ENCODE measurements around the gene ERMAP. TPM values are rescaled to one million over a fixed set of nuclear protein-coding genes. Genes with fewer than 3 reads are reported as not detected.

The ERMAP gene
- total and polyA plus RNA-seq, 9 of the 15 experiments (the other 6 are each of a cell fraction or from before 2014, with no cell fraction given), result 8.0 to 31.4 (median 22.5) TPM

- Histone ChIP-seq H3K27me3 (ENCODE audit: control insufficient read depth in 2 of 2, insufficient read depth in 2 of 2, low read length in 2 of 2) (no peaks in the 10 kb centered on the region), H3K27ac (ENCODE audit: extremely low read depth, low read depth, low read length) (no peak overlapping the region), H3K4me1 (replicated peaks in 1 of 2; ENCODE audit: control insufficient read depth in 2 of 2, insufficient read depth in 2 of 2, low read length in 2 of 2) (peaks cover 0 to 11% of the 10 kb centered on the region in 2 experiments; a peak in 3 of 5 replicates), H3K79me2 (ENCODE audit: control insufficient read depth, insufficient read depth, low read length) (no peaks in the 10 kb centered on the region), H3K9me1 (ENCODE audit: control insufficient read depth, insufficient read depth, low read length) (no peaks in the 10 kb centered on the region), H3K4me3 (no peak overlapping the region), H3K36me3 (ENCODE audit: control insufficient read depth, insufficient read depth, low read length) (peaks cover 71% of the 10 kb centered on the region), H3K4me2 (ENCODE audit: insufficient read depth, low read length) (no peak overlapping the region), H3K9ac (ENCODE audit: insufficient read depth in 1 of 2, low read depth in 2 of 2, low read length in 2 of 2) (no peak overlapping the region), H3K9me3 (replicated peaks; ENCODE audit: control insufficient read depth, insufficient read depth, low read depth, low read length) (no peaks in the 10 kb centered on the region), H4K20me1 (replicated peaks; ENCODE audit: control insufficient read depth, insufficient read depth, low read length) (no peaks in the 10 kb centered on the region), H2AFZ (ENCODE audit: low read depth, low read length) (no peak overlapping the region)
- 92% methylated on average over 1 of the region's 1 CpG for WGBS (ENCODE audit: insufficient coverage, low coverage, missing lambda C conversion rate)
- FAIRE-seq (no peak), DNase-seq (ENCODE audit: extremely low read depth in 1 of 4, low spot score in 3 of 4) (peak in 1 of 4 experiments; percentile 4), ATAC-seq (no peak)
- TF ChIP-seq ZC3H8 (IDR thresholded peaks at IDR 0.05) (no peak), ZNF592 (IDR thresholded peaks at IDR 0.05) (no peak), PYGO2 (tag; IDR thresholded peaks at IDR 0.05) (no peak)
- ChIA-PET POLR2A (interaction anchor here (0.5 to 5.2 kb wide), 4 partner anchors 10 to 1793 kb away, joined by 3 to 27 read pairs (median 3); no protein-coding TSS in a partner anchor), CTCF (ENCODE audit: low intra/inter-chr PET ratio) (interaction anchor here (1.3 kb wide), 1 partner anchor 293 kb away, joined by 4 read pairs; no protein-coding TSS in a partner anchor)
- BruUV-seq (replicated peaks), result no TSS peak
- in situ Hi-C loops (cut with MboI), result loop anchor here (5.0 kb wide), 1 partner anchor 142 kb away; no protein-coding TSS in a partner anchor
- intact Hi-C loops (cut with micrococcal nuclease), result no loop called here
Measured at GRCh38 chr1:42780176-42780575, 36.7 kb upstream of the ERMAP start.

Measured in K562 (cell line).